Iris pigment epithelial cell (primary cell): ENCODE measurements around the gene NBL1.

Source experiments
- DNase-seq: peaks from one replicate; pipeline ENCODE4 v3.0.0-alpha.2; 2011; ENCODE audit warnings: low read depth

NBL1 gene

GRCh38 chr1:19703280-19703679 lies 59.2 kb downstream of the NBL1 start:
- DNase-seq: no peak

GRCh38 chr1:19704247-19705113 lies 60.4 kb downstream of the NBL1 start:
- DNase-seq: peak; percentile 72

GRCh38 chr1:19705464-19705863 lies 61.4 kb downstream of the NBL1 start:
- DNase-seq: no peak

GRCh38 chr1:19706136-19706535 lies 62.0 kb downstream of the NBL1 start:
- DNase-seq: no peak
